Measurements from ENCODE around the gene GBGT1. TPM values are rescaled to one million over a fixed set of nuclear protein-coding genes. Genes with fewer than 3 reads are reported as not detected.

GBGT1 gene
- total RNA-seq, 2 donors from 2014 or later: 15.5 to 16.8 TPM

DNA sequence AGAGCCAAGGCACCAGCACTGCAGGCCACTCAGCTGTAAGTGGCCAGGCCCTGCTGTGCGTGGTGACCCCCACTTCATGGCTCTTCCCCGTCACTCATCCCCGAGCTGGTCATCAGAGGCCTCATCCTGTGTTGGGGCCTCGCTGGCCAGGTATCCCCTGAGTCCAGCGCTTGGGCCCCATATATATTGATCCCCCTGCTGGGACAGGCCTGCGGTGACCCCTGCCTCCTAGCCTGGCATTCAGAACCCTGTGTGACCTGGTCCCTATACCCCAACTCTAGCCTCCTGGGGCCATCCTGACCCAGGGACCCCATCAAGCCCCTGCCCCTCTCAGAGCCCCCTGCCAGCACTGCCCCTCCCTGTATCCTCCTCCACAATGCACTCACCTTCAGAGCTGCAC is 12.7 kb downstream of the GBGT1 start:
- no peak for DNase-seq (ENCODE audit: low spot score)
- H3K36me3 ChIP-seq: no peaks in the 10 kb centered on the region
- H3K9me3 ChIP-seq: no peaks in the 10 kb centered on the region
- H3K27ac ChIP-seq: no peak overlapping the region
- TF ChIP-seq, protein P1, sequence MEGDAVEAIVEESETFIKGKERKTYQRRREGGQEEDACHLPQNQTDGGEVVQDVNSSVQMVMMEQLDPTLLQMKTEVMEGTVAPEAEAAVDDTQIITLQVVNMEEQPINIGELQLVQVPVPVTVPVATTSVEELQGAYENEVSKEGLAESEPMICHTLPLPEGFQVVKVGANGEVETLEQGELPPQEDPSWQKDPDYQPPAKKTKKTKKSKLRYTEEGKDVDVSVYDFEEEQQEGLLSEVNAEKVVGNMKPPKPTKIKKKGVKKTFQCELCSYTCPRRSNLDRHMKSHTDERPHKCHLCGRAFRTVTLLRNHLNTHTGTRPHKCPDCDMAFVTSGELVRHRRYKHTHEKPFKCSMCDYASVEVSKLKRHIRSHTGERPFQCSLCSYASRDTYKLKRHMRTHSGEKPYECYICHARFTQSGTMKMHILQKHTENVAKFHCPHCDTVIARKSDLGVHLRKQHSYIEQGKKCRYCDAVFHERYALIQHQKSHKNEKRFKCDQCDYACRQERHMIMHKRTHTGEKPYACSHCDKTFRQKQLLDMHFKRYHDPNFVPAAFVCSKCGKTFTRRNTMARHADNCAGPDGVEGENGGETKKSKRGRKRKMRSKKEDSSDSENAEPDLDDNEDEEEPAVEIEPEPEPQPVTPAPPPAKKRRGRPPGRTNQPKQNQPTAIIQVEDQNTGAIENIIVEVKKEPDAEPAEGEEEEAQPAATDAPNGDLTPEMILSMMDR (IDR thresholded peaks at IDR 0.05): no peak
- H3K4me1 ChIP-seq: peaks cover 0 to 24% of the 10 kb centered on the region in 2 donors
- H3K4me3 ChIP-seq: no peak overlapping the region
- no peaks in the 10 kb centered on the region for H3K27me3 ChIP-seq

DNA sequence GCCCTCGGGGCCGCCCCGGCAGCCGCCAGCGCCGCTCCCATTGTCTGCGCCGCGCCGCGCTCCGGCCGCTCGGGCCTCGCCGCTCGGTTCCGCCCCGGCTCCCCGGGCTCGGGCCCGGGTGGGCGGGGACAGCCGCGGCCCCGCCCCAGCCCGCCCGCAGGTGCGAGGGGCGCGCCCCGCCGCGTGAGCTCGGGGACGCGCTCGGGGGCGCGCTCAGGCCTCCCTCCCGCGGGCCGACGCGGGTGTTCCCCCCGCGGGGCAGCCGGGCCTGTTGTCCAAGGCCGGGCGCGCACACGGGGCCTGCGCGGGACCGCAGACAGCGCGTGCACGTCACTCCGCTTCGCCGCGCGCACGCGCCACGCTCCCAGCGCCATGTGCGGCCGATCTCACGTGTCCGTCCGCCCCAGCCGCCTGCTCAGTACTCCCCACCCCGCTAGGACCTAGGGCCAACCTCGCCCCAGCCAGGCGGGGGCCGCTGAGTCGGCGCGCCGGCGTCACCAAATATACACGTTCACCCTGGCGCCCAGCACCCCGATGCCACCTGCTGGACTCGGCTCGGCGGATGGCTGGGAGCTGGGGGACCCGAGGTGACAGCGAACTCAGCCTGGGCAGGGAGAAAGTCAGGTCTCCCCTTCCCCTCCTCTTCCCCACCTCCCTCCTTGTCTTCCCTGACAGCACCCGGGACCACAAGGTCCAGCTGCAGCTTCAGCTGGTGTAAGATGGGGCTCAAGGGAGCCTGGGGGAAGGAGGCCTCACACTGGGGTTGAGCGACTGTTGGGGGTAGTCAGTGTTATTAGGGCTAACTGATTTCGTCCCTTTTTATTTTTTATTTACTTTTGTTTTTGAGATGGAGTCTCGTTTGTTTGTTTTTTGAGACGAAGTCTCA is 14.3 kb downstream of the GBGT1 start:
- peak; percentile 94 for DNase-seq (ENCODE audit: low spot score)
- Histone ChIP-seq H3K9me3 (no peaks in the 10 kb centered on the region), H3K36me3 (no peaks in the 10 kb centered on the region), H3K4me3 (peak overlapping the region; percentile 32 to 69), H3K4me1 (peaks cover 0 to 36% of the 10 kb centered on the region in 2 donors), H3K27me3 (no peaks in the 10 kb centered on the region), H3K27ac (peak overlapping the region; percentile 84 to 93)
- TF ChIP-seq, protein P1 (IDR thresholded peaks at IDR 0.05): peak in 1 of 2 donors; percentile 47

DNA sequence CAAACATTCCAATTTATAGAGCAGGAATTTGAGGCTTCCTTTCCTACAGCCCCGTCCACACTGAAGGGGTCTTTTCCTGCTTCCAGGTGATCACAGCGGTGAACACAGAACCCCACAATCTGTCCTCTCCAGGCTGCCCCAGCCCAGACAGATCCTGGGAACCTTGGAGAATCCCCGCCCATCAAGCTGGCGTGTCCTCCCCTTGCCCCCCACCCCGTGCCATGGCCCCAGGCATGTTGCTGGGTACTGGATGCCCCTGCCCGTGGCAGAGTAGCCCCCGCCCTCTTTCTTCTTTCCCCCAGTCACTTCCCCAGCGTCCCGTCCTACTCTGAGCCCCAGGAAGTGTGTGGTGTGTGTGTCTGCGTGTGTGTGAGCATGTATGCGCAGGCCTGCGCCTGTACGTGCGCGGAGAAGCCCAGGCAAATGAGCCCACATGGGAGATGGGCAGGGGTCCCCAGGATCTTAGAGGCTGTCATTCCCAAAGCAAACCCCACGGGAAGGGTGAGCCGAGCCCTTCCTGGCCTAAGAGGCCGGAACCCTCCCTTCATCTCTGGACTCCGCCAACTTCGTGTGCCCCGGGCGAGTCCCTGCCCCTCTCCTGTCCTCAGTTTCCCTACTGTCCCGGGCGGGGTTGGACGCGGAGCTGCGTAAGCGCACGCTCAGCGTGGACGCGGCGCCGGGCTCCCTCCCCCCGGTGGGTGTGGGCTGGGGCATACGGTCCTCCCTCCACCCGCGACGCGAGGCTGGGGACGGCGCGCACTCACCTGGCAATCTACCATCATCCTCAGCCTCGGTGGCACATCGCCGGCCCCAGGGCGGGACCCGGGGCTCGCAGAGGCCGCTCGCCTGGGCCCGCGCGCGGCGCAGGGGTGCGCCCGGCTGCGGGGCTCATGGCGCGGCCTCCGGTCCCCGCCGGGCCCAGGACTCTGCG is 15.2 kb downstream of the GBGT1 start:
- no peak for DNase-seq (ENCODE audit: low spot score)
- Histone ChIP-seq H3K4me3 (peak overlapping the region; percentile 65 to 69), H3K36me3 (no peaks in the 10 kb centered on the region), H3K27me3 (no peaks in the 10 kb centered on the region), H3K4me1 (peaks cover 0 to 44% of the 10 kb centered on the region in 2 donors), H3K9me3 (no peaks in the 10 kb centered on the region), H3K27ac (peak overlapping the region; percentile 89 to 93)
- TF ChIP-seq, protein P1 (IDR thresholded peaks at IDR 0.05): no peak

DNA sequence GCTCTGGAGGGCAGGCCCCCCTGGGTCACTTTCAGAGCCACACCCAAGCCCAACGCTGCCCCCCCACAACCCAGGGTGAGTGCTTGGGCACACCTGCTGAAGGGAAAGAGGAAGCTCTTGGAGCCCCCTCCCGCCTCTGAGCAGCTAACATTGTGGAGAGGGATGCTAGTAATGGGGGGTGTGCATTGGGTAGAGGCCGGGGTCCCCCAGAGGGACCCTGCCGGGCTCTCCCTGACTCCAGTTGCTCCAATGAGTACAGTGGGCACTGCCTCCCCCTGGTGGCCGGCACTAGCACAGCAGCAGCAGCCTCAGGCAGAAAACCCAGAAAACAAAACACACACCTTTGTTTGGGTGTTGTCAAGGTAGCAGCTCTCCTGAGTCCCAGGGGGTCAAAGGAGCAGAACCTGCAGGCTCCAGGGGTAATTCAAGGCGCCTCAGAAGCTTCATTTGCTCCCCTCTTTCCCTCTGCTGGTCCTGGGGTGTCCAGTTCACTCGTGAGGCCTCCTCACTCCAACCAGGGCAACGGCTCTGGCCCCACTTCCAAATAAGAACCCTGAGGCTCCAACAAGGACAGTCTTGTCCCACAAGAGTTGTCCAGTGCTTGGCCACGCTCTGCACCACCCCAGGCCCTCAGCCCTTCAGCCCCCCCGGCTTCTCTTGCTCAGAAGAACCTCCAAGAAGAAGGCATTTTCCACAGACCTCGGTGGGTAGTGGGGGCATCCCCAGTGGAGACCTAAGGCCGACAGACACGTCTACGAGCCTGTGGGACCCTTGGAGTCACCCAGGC is 16.1 kb downstream of the GBGT1 start:
- TF ChIP-seq, protein P1 (IDR thresholded peaks at IDR 0.05): peak; percentile 95 to 100
- Histone ChIP-seq H3K27ac (peak overlapping the region; percentile 89 to 93), H3K4me1 (peaks cover 0 to 53% of the 10 kb centered on the region in 2 donors), H3K27me3 (no peaks in the 10 kb centered on the region), H3K9me3 (no peaks in the 10 kb centered on the region), H3K4me3 (peak overlapping the region; percentile 65 to 69), H3K36me3 (no peaks in the 10 kb centered on the region)
- peak; percentile 86 for DNase-seq (ENCODE audit: low spot score)

DNA sequence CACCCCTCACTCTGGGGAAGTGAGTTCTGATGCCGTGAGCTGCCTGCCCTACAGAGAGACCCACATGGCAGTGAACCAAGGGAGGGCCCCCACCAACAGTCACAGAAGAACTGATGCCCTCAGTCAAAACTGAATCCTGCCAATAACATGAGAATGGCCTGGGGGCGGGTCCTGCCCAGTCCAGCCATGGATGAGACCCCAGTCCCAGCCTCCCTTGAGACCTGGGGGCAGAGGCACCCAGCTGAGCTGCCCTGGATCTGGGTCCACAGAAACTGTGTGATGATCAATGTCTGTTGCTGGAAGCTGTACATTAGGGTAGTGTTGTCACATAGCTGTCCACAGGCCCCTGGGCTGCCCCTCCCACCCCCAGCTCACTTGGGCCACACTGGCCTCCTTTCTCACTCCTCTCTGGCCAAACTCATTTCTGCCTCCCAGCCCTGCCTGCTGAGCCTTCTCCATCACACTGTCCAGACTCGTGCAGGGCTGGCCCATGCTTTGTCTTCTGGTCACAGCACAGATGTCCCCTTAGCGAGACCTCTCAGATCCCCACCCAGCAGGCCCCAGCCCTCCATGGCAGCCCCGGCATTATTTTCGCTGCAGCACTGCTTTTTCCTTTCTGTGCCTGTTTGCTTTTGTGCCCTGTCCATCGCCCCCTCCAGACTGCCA is 16.8 kb downstream of the GBGT1 start:
- Histone ChIP-seq H3K4me3 (no peak overlapping the region), H3K9me3 (no peaks in the 10 kb centered on the region), H3K27ac (peak overlapping the region in 1 of 2 donors; percentile 89), H3K27me3 (no peaks in the 10 kb centered on the region), H3K4me1 (peaks cover 0 to 60% of the 10 kb centered on the region in 2 donors), H3K36me3 (no peaks in the 10 kb centered on the region)
- TF ChIP-seq, protein P1 (IDR thresholded peaks at IDR 0.05): no peak
- no peak for DNase-seq (ENCODE audit: low spot score)
